ENCODE results near the gene CADM1. TPM values are rescaled to one million over a fixed set of nuclear protein-coding genes. Genes with fewer than 3 reads are reported as not detected.

The CADM1 gene
- total and polyA plus RNA-seq, 9 of the 15 experiments (the other 6 are each of a cell fraction or from before 2014, with no cell fraction given): 0.42 TPM; not detected in 8

DNA sequence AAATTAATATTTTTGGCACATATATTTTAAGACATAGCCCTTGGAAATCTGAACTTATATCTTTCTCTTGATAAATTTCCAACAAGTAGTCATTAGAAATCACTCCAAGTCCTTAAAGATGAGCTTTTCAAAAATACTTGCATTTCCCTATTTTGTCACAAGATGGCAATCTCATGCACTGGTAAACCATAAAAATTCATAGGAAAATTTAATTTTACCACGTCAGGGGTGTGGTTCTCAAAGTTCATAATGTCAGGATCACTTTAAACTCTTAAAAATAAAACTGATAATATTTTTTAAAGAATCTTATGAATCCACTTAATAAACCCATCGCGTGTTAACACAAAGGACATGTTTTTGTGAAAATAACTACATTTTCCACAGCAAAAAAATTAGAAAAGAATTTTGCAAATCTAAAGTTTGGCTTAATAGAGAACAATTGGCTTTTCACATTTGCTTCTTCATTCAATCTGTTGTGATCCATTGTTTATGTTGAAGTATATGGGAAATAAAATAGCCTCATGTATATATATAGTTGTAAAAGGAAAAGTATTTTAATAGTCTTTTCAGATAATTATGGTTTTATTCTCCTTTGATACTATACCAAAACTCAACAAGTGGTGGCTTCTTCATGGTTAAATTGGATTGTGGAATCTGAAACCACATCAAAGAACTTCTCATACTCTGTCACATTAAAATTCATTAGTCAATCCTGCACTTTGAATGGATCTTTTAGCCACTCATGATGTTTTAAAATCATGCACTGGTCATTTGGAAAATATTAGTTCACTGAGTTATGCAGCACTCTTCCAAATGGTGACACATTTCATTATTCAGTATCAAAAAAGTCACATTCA, 169.1 kb downstream of the CADM1 start (continued):
- TF ChIP-seq SREBF1 (IDR thresholded peaks at IDR 0.05; ENCODE audit: borderline replicate concordance, low read depth, low read length) (no peak), SAP30 (IDR thresholded peaks at IDR 0.05; ENCODE audit: borderline replicate concordance, insufficient read depth, low read depth, low read length, poor library complexity, severe bottlenecking) (no peak), ZNF785 (CRISPR knock-in tag; IDR thresholded peaks at IDR 0.05) (no peak), HNRNPL (IDR thresholded peaks at IDR 0.05; ENCODE audit: low read depth, low read length) (no peak), EZH2 (IDR thresholded peaks at IDR 0.05; ENCODE audit: borderline replicate concordance, low read depth, low read length) (no peak), ZNF644 (tag; IDR thresholded peaks at IDR 0.05; ENCODE audit: low read depth) (no peak), PHTF2 (CRISPR knock-in tag; IDR thresholded peaks at IDR 0.05) (no peak), POU5F1 (IDR thresholded peaks at IDR 0.05; ENCODE audit: borderline replicate concordance, low read depth, low read length, partially characterized antibody) (no peak)
- TF ChIP-seq, protein P1, sequence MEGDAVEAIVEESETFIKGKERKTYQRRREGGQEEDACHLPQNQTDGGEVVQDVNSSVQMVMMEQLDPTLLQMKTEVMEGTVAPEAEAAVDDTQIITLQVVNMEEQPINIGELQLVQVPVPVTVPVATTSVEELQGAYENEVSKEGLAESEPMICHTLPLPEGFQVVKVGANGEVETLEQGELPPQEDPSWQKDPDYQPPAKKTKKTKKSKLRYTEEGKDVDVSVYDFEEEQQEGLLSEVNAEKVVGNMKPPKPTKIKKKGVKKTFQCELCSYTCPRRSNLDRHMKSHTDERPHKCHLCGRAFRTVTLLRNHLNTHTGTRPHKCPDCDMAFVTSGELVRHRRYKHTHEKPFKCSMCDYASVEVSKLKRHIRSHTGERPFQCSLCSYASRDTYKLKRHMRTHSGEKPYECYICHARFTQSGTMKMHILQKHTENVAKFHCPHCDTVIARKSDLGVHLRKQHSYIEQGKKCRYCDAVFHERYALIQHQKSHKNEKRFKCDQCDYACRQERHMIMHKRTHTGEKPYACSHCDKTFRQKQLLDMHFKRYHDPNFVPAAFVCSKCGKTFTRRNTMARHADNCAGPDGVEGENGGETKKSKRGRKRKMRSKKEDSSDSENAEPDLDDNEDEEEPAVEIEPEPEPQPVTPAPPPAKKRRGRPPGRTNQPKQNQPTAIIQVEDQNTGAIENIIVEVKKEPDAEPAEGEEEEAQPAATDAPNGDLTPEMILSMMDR (IDR thresholded peaks at IDR 0.05 in 2 of 3, conservative IDR thresholded peaks at IDR 0.05 in 1 of 3; ENCODE audit: insufficient read depth in 2 of 3, low read depth in 1 of 3, low read length in 3 of 3): peak in 2 of 3 experiments; percentile 32 to 61; a peak in 3 of 6 replicates
- TF ChIP-seq, protein P2, sequence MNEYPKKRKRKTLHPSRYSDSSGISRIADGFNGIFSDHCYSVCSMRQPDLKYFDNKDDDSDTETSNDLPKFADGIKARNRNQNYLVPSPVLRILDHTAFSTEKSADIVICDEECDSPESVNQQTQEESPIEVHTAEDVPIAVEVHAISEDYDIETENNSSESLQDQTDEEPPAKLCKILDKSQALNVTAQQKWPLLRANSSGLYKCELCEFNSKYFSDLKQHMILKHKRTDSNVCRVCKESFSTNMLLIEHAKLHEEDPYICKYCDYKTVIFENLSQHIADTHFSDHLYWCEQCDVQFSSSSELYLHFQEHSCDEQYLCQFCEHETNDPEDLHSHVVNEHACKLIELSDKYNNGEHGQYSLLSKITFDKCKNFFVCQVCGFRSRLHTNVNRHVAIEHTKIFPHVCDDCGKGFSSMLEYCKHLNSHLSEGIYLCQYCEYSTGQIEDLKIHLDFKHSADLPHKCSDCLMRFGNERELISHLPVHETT (CRISPR knock-in tag; conservative IDR thresholded peaks at IDR 0.05 in 1 of 2, IDR thresholded peaks at IDR 0.05 in 1 of 2): no peak
- TF ChIP-seq, protein P3, sequence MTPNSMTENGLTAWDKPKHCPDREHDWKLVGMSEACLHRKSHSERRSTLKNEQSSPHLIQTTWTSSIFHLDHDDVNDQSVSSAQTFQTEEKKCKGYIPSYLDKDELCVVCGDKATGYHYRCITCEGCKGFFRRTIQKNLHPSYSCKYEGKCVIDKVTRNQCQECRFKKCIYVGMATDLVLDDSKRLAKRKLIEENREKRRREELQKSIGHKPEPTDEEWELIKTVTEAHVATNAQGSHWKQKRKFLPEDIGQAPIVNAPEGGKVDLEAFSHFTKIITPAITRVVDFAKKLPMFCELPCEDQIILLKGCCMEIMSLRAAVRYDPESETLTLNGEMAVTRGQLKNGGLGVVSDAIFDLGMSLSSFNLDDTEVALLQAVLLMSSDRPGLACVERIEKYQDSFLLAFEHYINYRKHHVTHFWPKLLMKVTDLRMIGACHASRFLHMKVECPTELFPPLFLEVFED (CRISPR knock-in tag; conservative IDR thresholded peaks at IDR 0.05): no peak

All from K562 (cell line).